GM12878 (cell line): ENCODE data around the gene LRP8. TPM values are rescaled to one million over a fixed set of nuclear protein-coding genes. Genes with fewer than 3 reads are reported as not detected.

Source experiments
- ATAC-seq: fragments of 200-7000 bp; cut with Tn5 transposase; 3 replicates; pipeline ENCODE4 v1.9.1; 2020; ENCODE audit warnings: mild to moderate bottlenecking, moderate library complexity
- BruUV-seq: library from RNA; stranded (reverse); fragments of 400-500 nt; replicated peaks from 2 replicates; lab custom pipeline; 2021; lab: Mats Ljungman, UMichigan
- CTCF ChIA-PET: fragments of 300-600 bp; sonication (Branson Sonifier 250); formaldehyde crosslinking; extraction: SDS; loops from one replicate; lab custom pipeline; 2021; ENCODE audit warnings: inconsistent platforms; lab: Yijun Ruan, JAX
- POLR2A ChIA-PET: fragments of 350-600 bp; formaldehyde crosslinking; extraction: SDS; loops from one replicate; lab custom pipeline; 2021; ENCODE audit warnings: inconsistent platforms; lab: Charles Lee
- RAD21 ChIA-PET: fragments of 300-600 bp; sonication (Branson Sonifier 250); formaldehyde crosslinking; loops from one replicate; lab custom pipeline; 2023; ENCODE audit warnings: antibody characterized with exemption; ENCODE audit not compliant: unreplicated experiment; lab: Charles Lee
- SMC1A ChIA-PET: fragments of 300-600 bp; sonication (Branson Sonifier 250); formaldehyde crosslinking; loops from one replicate; lab custom pipeline; 2023; ENCODE audit not compliant: unreplicated experiment, uncharacterized antibody; lab: Charles Lee
- DNase-seq: peaks from one replicate; pipeline ENCODE4 v3.0.0-alpha.2; 2011; ENCODE audit warnings: low read depth, low spot score
- FAIRE-seq: peaks from 3 replicates; lab custom pipeline; 2011; peaks lifted over from hg19 to GRCh38; lab: Jason Lieb, UNC
- H2AFZ ChIP-seq: 2 replicates; pipeline ENCODE4 v1.6.0; 2011; ENCODE audit warnings: low read depth, low read length, control low read depth; ENCODE audit not compliant: control insufficient read depth
- H3K27ac ChIP-seq: 2 replicates; pipeline ENCODE4 v1.5.1; 2011; ENCODE audit warnings: control low read depth; ENCODE audit not compliant: control insufficient read depth, insufficient read depth
- H3K27me3 ChIP-seq, 2 experiments: replicated peaks in 1 of 2; 2 replicates each; pipeline versions ENCODE4 v1.6.0 to v1.6.1; 2011; ENCODE audit warnings: low read length in 1 of 2; ENCODE audit not compliant: control insufficient read depth in 2 of 2, insufficient read depth in 2 of 2
- H3K36me3 ChIP-seq, 2 experiments: 2 replicates each; pipeline ENCODE4 v1.5.1; 2011; ENCODE audit warnings: low read length in 1 of 2; ENCODE audit not compliant: control insufficient read depth in 2 of 2, insufficient read depth in 2 of 2
- H3K4me1 ChIP-seq: 2 replicates; pipeline ENCODE4 v1.6.1; 2011; ENCODE audit warnings: mild to moderate bottlenecking, low read length, moderate library complexity, mixed read lengths; ENCODE audit not compliant: control insufficient read depth, insufficient read depth
- H3K4me2 ChIP-seq: 2 replicates; pipeline ENCODE4 v1.6.0; 2011; ENCODE audit warnings: control low read depth; ENCODE audit not compliant: control insufficient read depth, insufficient read depth
- H3K4me3 ChIP-seq: fragments of 200-600 bp; sonication (generic); 2 replicates; pipeline ENCODE4 v1.5.1; 2016
- H3K79me2 ChIP-seq: 2 replicates; pipeline ENCODE4 v1.6.0; 2011; ENCODE audit warnings: low read length; ENCODE audit not compliant: control insufficient read depth, insufficient read depth
- H3K9ac ChIP-seq: 2 replicates; pipeline ENCODE4 v1.8.0; 2011; ENCODE audit warnings: low read length, control low read depth, mixed read lengths; ENCODE audit not compliant: control insufficient read depth, insufficient read depth
- H3K9me3 ChIP-seq: replicated peaks from 3 replicates; pipeline ENCODE4 v1.5.1; 2011; ENCODE audit warnings: mild to moderate bottlenecking, low read length; ENCODE audit not compliant: control insufficient read depth, insufficient read depth
- H4K20me1 ChIP-seq: 2 replicates; pipeline ENCODE4 v1.6.0; 2011; ENCODE audit not compliant: control insufficient read depth, insufficient read depth
- DPF2 ChIP-seq: fragments of 450-650 bp; IDR thresholded peaks from 2 replicates; pipeline ENCODE4 v1.6.1; 2017; ENCODE audit warnings: mild to moderate bottlenecking
- NKRF ChIP-seq: fragments of 450-650 bp; conservative IDR thresholded peaks from 2 replicates; pipeline ENCODE4 v1.6.1; 2017; ENCODE audit warnings: mild to moderate bottlenecking, moderate library complexity
- ZNF384 ChIP-seq: IDR thresholded peaks from 2 replicates; pipeline ENCODE4 v1.6.1; 2012; ENCODE audit warnings: low read depth, mild to moderate bottlenecking, low read length, improper control_type of control experiment, borderline replicate concordance
- WGBS: methylation state at CpG from one replicate; pipeline ENCODE4 v1.1.6; 2016; ENCODE audit warnings: low lambda C conversion rate; ENCODE audit not compliant: insufficient replicate concordance, insufficient coverage; ENCODE audit errors: missing lambda C conversion rate; 5-methylcytosine and 5-hydroxymethylcytosine counted together
- in situ Hi-C: fragments of 300-500 bp; cut with MboI; formaldehyde crosslinking; loops from 9 replicates; pipeline ENCODE4 v1.14.3; 2018; ENCODE audit warnings: mixed read lengths
- intact Hi-C: fragments of 100-400 bp; cut with micrococcal nuclease; formaldehyde crosslinking; loops from one replicate; pipeline ENCODE4 v1.14.2; 2022; ENCODE audit not compliant: unreplicated experiment
- polyA plus RNA-seq, 11 experiments: library from polyadenylated mRNA; depleted of rRNA in 4 of 11; unstranded in 6 of 11; stranded (reverse) in 5 of 11; fragments of >200 nt; fragmentation: Nextera tagmentation in 4 of 11; fragmentation: Illumina TruSeq in 1 of 11; extraction: Ambion mirVana in 4 of 11; extraction: Trizol in 1 of 11; gene quantifications; 1 replicate in 1 of 11; 2 replicates in 10 of 11; pipeline versions ENCODE4 v1.2.1 to v1.2.3, GENCODE V29; 2011 to 2016; ENCODE audit warnings: inconsistent platforms in 2 of 11, missing spikeins in 2 of 11, low read depth in 1 of 11
- total RNA-seq, 4 experiments: library from RNA; depleted of rRNA in 3 of 4; stranded (reverse); fragments of >200 nt in 3 of 4; fragmentation: Illumina TruSeq in 1 of 4; extraction: Trizol in 1 of 4; gene quantifications; 2 replicates each; pipeline versions ENCODE4 v1.2.1 to v1.2.3, GENCODE V29; 2013 to 2021
- TF ChIP-seq, protein P1 (sequence below): fragments of 450-650 bp; formaldehyde crosslinking; IDR thresholded peaks from 2 replicates; pipeline ENCODE4 v1.5.0; 2022; ENCODE audit warnings: mild to moderate bottlenecking, missing genetic modification characterization
- TF ChIP-seq, protein P2 (sequence below): fragments of 450-650 bp; IDR thresholded peaks from 2 replicates; pipeline ENCODE4 v1.6.1; 2018; ENCODE audit warnings: mild to moderate bottlenecking, low read depth, moderate library complexity; ENCODE audit not compliant: partially characterized antibody

The LRP8 gene
- total and polyA plus RNA-seq, 10 of the 15 experiments (the other 5 are each of a cell fraction or from before 2014, with no cell fraction given) = 2.8 to 40.5 (median 22.3) TPM

DNA sequence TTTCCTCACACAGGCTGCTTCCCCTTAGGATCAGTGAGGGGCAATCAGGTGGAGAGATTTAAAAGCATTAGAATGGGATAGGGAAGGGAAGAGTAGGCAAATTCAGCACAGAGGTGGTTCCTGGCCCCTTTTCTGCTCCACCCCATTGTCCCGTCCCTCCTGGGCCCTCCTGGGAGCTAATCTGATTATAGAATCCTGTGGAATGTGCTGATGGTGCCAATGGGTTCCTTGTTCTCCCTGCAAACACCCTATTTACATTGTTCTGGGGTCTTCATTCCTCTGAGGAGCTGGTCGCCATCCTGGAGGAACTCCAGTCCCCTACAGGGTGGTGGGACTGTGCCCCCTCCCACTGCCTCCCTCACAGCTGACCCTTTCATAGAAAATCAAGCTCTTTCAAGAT is 34.4 kb upstream of the LRP8 start:
- RAD21 ChIA-PET = no interaction called here
- Histone ChIP-seq H3K4me2 (no peak overlapping the region), H4K20me1 (no peaks in the 10 kb centered on the region), H3K79me2 (no peaks in the 10 kb centered on the region), H3K27me3 (no peaks in the 10 kb centered on the region; a peak in 1 of 4 replicates), H3K36me3 (no peaks in the 10 kb centered on the region), H2AFZ (no peak overlapping the region), H3K9ac (no peak overlapping the region), H3K4me3 (no peak overlapping the region), H3K27ac (no peak overlapping the region), H3K4me1 (peaks cover 2% of the 10 kb centered on the region; the same call in 1 of the 2 replicates), H3K9me3 (no peaks in the 10 kb centered on the region)
- in situ Hi-C loops = no loop called here
- CTCF ChIA-PET = no interaction called here
- POLR2A ChIA-PET = no interaction called here
- SMC1A ChIA-PET = no interaction called here
- FAIRE-seq = no peak
- intact Hi-C loops = no loop called here
- 69% methylated on average over 2 of the region's 2 CpGs for WGBS
- no peak for ATAC-seq
- no peak for DNase-seq
- TF ChIP-seq, protein P1, sequence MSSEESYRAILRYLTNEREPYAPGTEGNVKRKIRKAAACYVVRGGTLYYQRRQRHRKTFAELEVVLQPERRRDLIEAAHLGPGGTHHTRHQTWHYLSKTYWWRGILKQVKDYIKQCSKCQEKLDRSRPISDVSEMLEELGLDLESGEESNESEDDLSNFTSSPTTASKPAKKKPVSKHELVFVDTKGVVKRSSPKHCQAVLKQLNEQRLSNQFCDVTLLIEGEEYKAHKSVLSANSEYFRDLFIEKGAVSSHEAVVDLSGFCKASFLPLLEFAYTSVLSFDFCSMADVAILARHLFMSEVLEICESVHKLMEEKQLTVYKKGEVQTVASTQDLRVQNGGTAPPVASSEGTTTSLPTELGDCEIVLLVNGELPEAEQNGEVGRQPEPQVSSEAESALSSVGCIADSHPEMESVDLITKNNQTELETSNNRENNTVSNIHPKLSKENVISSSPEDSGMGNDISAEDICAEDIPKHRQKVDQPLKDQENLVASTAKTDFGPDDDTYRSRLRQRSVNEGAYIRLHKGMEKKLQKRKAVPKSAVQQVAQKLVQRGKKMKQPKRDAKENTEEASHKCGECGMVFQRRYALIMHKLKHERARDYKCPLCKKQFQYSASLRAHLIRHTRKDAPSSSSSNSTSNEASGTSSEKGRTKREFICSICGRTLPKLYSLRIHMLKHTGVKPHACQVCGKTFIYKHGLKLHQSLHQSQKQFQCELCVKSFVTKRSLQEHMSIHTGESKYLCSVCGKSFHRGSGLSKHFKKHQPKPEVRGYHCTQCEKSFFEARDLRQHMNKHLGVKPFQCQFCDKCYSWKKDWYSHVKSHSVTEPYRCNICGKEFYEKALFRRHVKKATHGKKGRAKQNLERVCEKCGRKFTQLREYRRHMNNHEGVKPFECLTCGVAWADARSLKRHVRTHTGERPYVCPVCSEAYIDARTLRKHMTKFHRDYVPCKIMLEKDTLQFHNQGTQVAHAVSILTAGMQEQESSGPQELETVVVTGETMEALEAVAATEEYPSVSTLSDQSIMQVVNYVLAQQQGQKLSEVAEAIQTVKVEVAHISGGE (CRISPR knock-in tag) = no peak
- BruUV-seq = no TSS peak

DNA sequence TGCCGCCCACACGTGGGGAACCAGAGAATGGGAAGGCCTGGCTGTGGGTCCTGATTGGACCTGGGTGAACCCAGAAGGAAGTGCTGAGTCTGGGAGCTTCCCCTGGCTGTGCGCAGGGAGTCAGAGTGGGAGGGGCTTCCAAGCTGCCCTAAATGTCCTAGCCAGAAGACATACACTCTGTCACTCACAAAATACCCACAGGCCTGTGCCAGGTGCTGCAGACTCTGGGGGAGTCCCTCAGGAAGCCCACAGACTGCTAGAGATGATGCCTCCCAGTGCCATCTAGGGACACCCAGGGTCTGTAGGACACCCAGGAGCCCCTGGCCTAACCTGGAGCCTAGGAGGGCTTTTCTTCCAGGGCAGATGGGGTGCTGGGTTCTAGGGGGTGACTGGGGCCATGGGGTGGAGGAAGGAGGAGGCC is 33.7 kb upstream of the LRP8 start:
- H3K27me3 ChIP-seq = no peaks in the 10 kb centered on the region; a peak in 1 of 4 replicates
- FAIRE-seq (no peak), DNase-seq (no peak), ATAC-seq (no peak)
- H3K4me3 ChIP-seq = no peak overlapping the region
- intact Hi-C loops (no loop called here), in situ Hi-C loops (no loop called here)
- RAD21 ChIA-PET = no interaction called here
- no peaks in the 10 kb centered on the region for H3K4me1 ChIP-seq
- H2AFZ ChIP-seq = no peak overlapping the region
- H4K20me1 ChIP-seq = no peaks in the 10 kb centered on the region
- BruUV-seq = no TSS peak
- no peaks in the 10 kb centered on the region for H3K9me3 ChIP-seq
- SMC1A ChIA-PET = no interaction called here
- no peak overlapping the region for H3K9ac ChIP-seq
- POLR2A ChIA-PET = no interaction called here
- no peak overlapping the region for H3K27ac ChIP-seq
- H3K36me3 ChIP-seq = no peaks in the 10 kb centered on the region
- WGBS = 78% methylated on average over 3 of the region's 3 CpGs
- H3K4me2 ChIP-seq = no peak overlapping the region
- CTCF ChIA-PET = no interaction called here
- H3K79me2 ChIP-seq = no peaks in the 10 kb centered on the region
- TF ChIP-seq NKRF (no peak), DPF2 (no peak), ZNF384 (no peak)
- TF ChIP-seq, protein P2, sequence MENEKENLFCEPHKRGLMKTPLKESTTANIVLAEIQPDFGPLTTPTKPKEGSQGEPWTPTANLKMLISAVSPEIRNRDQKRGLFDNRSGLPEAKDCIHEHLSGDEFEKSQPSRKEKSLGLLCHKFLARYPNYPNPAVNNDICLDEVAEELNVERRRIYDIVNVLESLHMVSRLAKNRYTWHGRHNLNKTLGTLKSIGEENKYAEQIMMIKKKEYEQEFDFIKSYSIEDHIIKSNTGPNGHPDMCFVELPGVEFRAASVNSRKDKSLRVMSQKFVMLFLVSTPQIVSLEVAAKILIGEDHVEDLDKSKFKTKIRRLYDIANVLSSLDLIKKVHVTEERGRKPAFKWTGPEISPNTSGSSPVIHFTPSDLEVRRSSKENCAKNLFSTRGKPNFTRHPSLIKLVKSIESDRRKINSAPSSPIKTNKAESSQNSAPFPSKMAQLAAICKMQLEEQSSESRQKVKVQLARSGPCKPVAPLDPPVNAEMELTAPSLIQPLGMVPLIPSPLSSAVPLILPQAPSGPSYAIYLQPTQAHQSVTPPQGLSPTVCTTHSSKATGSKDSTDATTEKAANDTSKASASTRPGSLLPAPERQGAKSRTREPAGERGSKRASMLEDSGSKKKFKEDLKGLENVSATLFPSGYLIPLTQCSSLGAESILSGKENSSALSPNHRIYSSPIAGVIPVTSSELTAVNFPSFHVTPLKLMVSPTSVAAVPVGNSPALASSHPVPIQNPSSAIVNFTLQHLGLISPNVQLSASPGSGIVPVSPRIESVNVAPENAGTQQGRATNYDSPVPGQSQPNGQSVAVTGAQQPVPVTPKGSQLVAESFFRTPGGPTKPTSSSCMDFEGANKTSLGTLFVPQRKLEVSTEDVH = no peak
